Mesothelial cell of epicardium (in vitro differentiated cells): ENCODE results near the gene RASA2. TPM values are rescaled to one million over a fixed set of nuclear protein-coding genes. Genes with fewer than 3 reads are reported as not detected.
A peak's percentile ranks its signal among the peaks of the same experiment; 100 is the strongest.

Experiments
- DNase-seq, 2 experiments: peaks; one replicate each; pipeline ENCODE4 v3.0.0; 2021; ENCODE audit warnings: low spot score in 2 of 2; ENCODE audit not compliant: unreplicated experiment in 2 of 2
- H3K27ac Mint-ChIP-seq: 2 replicates; pipeline ENCODE4 v1.8.0; 2021; ENCODE audit warnings: mixed read lengths
- H3K27me3 Mint-ChIP-seq: 2 replicates; pipeline ENCODE4 v1.8.0; 2021; ENCODE audit warnings: low read depth, mixed read lengths
- H3K36me3 Mint-ChIP-seq: 2 replicates; pipeline ENCODE4 v1.8.0; 2021; ENCODE audit warnings: mixed read lengths
- H3K4me1 Mint-ChIP-seq: 2 replicates; pipeline ENCODE4 v1.8.0; 2021; ENCODE audit warnings: mixed read lengths
- H3K4me3 Mint-ChIP-seq: 2 replicates; pipeline ENCODE4 v1.8.0; 2021; ENCODE audit warnings: mild to moderate bottlenecking, moderate library complexity, mixed read lengths
- H3K9me3 Mint-ChIP-seq: 2 replicates; pipeline ENCODE4 v1.8.0; 2021; ENCODE audit warnings: mixed read lengths
- CTCF ChIP-seq: fragments of 200-600 bp; sonication (generic); IDR thresholded peaks from one replicate; pipeline ENCODE4 v1.5.0; 2021; ENCODE audit warnings: antibody characterized with exemption; ENCODE audit not compliant: unreplicated experiment
- total RNA-seq: library from RNA; stranded (reverse); gene quantifications from 3 replicates; pipeline ENCODE4 v1.2.1, GENCODE V29; 2021

Gene RASA2
- total RNA-seq, 1 donor from 2014 or later: 14.5 TPM

- TF ChIP-seq CTCF: no peak
- H3K27me3 Mint-ChIP-seq: peaks cover 5% of the 10 kb centered on the region
- peaks cover 16% of the 10 kb centered on the region for H3K9me3 Mint-ChIP-seq
- H3K4me3 Mint-ChIP-seq: no peak overlapping the region
- no peak overlapping the region for H3K27ac Mint-ChIP-seq
- peaks cover 2% of the 10 kb centered on the region for H3K36me3 Mint-ChIP-seq
- peaks cover 26% of the 10 kb centered on the region for H3K4me1 Mint-ChIP-seq
- no peak for DNase-seq
Observed at GRCh38 chr3:141652349-141652748, 165.5 kb downstream of the RASA2 start.

GRCh38 chr3:141653847-141654246 is 167.0 kb downstream of the RASA2 start:
- no peak for DNase-seq
- Mint-ChIP-seq H3K9me3 (peaks cover 17% of the 10 kb centered on the region), H3K4me1 (peaks cover 26% of the 10 kb centered on the region), H3K36me3 (peaks cover 2% of the 10 kb centered on the region), H3K27me3 (peaks cover 17% of the 10 kb centered on the region), H3K27ac (peak overlapping the region; percentile 66), H3K4me3 (no peak overlapping the region)
- TF ChIP-seq CTCF: no peak

GRCh38 chr3:141655801-141656200 is 169.0 kb downstream of the RASA2 start:
- H3K27me3 Mint-ChIP-seq: peaks cover 32% of the 10 kb centered on the region
- no peak overlapping the region for H3K4me3 Mint-ChIP-seq
- TF ChIP-seq CTCF: no peak
- H3K4me1 Mint-ChIP-seq: peaks cover 35% of the 10 kb centered on the region
- peaks cover 15% of the 10 kb centered on the region for H3K9me3 Mint-ChIP-seq
- DNase-seq: no peak
- peaks cover 2% of the 10 kb centered on the region for H3K36me3 Mint-ChIP-seq
- no peak overlapping the region for H3K27ac Mint-ChIP-seq

- H3K4me3 Mint-ChIP-seq: no peak overlapping the region
- H3K36me3 Mint-ChIP-seq: peaks cover 2% of the 10 kb centered on the region
Observed at GRCh38 chr3:141656771-141657170, 169.9 kb downstream of the RASA2 start.

GRCh38 chr3:141657516-141657915 is 170.7 kb downstream of the RASA2 start:
- Mint-ChIP-seq H3K4me3 (no peak overlapping the region), H3K27me3 (peaks cover 37% of the 10 kb centered on the region)

More at GRCh38 chr3:141656771-141657170, 169.9 kb downstream of the RASA2 start:
- H3K27ac Mint-ChIP-seq: no peak overlapping the region
- H3K9me3 Mint-ChIP-seq: peaks cover 14% of the 10 kb centered on the region
- H3K4me1 Mint-ChIP-seq: peaks cover 27% of the 10 kb centered on the region
- no peak for TF ChIP-seq CTCF
- H3K27me3 Mint-ChIP-seq: peaks cover 37% of the 10 kb centered on the region
- no peak for DNase-seq

More at GRCh38 chr3:141657516-141657915, 170.7 kb downstream of the RASA2 start:
- peaks cover 2% of the 10 kb centered on the region for H3K36me3 Mint-ChIP-seq
- no peak for TF ChIP-seq CTCF
- no peak overlapping the region for H3K27ac Mint-ChIP-seq
- peaks cover 23% of the 10 kb centered on the region for H3K4me1 Mint-ChIP-seq
- H3K9me3 Mint-ChIP-seq: peaks cover 14% of the 10 kb centered on the region
- DNase-seq: no peak
